Activated B cell treated with CpG ODN at 0.5 μM for 24 hours (primary cell): Measurements from ENCODE around the gene TP53TG3C. TPM values are rescaled to one million over a fixed set of nuclear protein-coding genes. Genes with fewer than 3 reads are reported as not detected.
"Not testable (repeated sequence)": the region's sequence is repeated elsewhere in the genome, so short reads cannot be mapped to it uniquely, and the experiment has no call there.

Experiments
- ATAC-seq: fragments of 200-7000 bp; cut with Tn5 transposase; one replicate; pipeline ENCODE4 v1.10.0; 2021; ENCODE audit warnings: low read depth, mild to moderate bottlenecking, moderate library complexity
- CTCF ChIA-PET: fragments of 350-600 bp; sonication (Branson Sonifier 250); formaldehyde crosslinking; loops from one replicate; lab custom pipeline; 2021; ENCODE audit warnings: antibody characterized with exemption; lab: Charles Lee
- POLR2A ChIA-PET: fragments of 350-600 bp; sonication (Branson Sonifier 250); formaldehyde crosslinking; loops from one replicate; lab custom pipeline; 2021; ENCODE audit warnings: antibody characterized with exemption; lab: Charles Lee
- DNase-seq: peaks from one replicate; pipeline ENCODE4 v3.0.0; 2022
- H3K27ac Mint-ChIP-seq: one replicate; pipeline ENCODE4 v1.8.0; 2020; ENCODE audit warnings: mixed read lengths
- H3K27me3 Mint-ChIP-seq: one replicate; pipeline ENCODE4 v1.8.0; 2021; ENCODE audit warnings: mixed read lengths
- H3K36me3 Mint-ChIP-seq: one replicate; pipeline ENCODE4 v1.8.0; 2021; ENCODE audit warnings: low read depth, mixed read lengths
- H3K4me1 Mint-ChIP-seq: one replicate; pipeline ENCODE4 v1.8.0; 2021; ENCODE audit warnings: mixed read lengths
- H3K4me3 Mint-ChIP-seq: one replicate; pipeline ENCODE4 v1.8.0; 2020; ENCODE audit warnings: mild to moderate bottlenecking, mixed read lengths
- H3K9me3 Mint-ChIP-seq: one replicate; pipeline ENCODE4 v1.8.0; 2020; ENCODE audit warnings: mixed read lengths
- intact Hi-C: fragments of 100-400 bp; cut with micrococcal nuclease; formaldehyde crosslinking; loops from one replicate; pipeline ENCODE4 v1.15.1; 2024
- total RNA-seq: library from RNA; stranded (reverse); gene quantifications from 2 replicates; pipeline ENCODE4 v1.2.3, GENCODE V29; 2022

The TP53TG3C gene, protein sequence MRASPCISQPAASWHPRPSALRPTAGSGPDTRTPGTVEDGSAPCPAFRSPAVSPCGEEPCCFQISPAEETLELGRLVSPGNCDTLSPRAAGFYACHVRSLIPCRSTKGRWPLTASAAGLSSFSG
- total RNA-seq = not detected in 2 replicates

GRCh38 chr16:33193926-33194325 lies at the start of gene TP53TG3C:
TP53TG3C (plus strand) TSS chr16:33194226; CDS start chr16:33194294, 68 bp downstream.
- H3K27ac Mint-ChIP-seq, H3K9me3 Mint-ChIP-seq, ATAC-seq, CTCF ChIA-PET, H3K4me3 Mint-ChIP-seq, DNase-seq, intact Hi-C loops, H3K27me3 Mint-ChIP-seq, POLR2A ChIA-PET, H3K36me3 Mint-ChIP-seq, H3K4me1 Mint-ChIP-seq: not testable (repeated sequence)

Other genes starting within 250 kb of the TP53TG3C start
- gene TP53TG3E, start 110.1 kb downstream of the TP53TG3C start, total RNA-seq = not detected in 2 replicates
- gene TP53TG3B, start 166.6 kb downstream of the TP53TG3C start, total RNA-seq = not detected in 2 replicates